Keratinocyte (primary cell): ENCODE results near the gene TTPAL. TPM values are rescaled to one million over a fixed set of nuclear protein-coding genes. Genes with fewer than 3 reads are reported as not detected.

Source experiments
- DNase-seq: peaks from one replicate; pipeline ENCODE4 v3.0.0-alpha.2; 2011; ENCODE audit warnings: low read depth, missing footprints, low spot score
- FAIRE-seq: peaks from 2 replicates; lab custom pipeline; 2011; peaks lifted over from hg19 to GRCh38; lab: Jason Lieb, UNC
- H2AFZ ChIP-seq: 2 replicates; pipeline ENCODE4 v1.6.0; 2012; ENCODE audit warnings: low read length, control low read depth, inconsistent platforms; ENCODE audit not compliant: control insufficient read depth
- H3K27ac ChIP-seq: 2 replicates; pipeline ENCODE4 v1.5.1; 2011; ENCODE audit warnings: low read length; ENCODE audit not compliant: control insufficient read depth, insufficient read depth
- H3K27me3 ChIP-seq: 3 replicates; pipeline ENCODE4 v1.6.0; 2011; ENCODE audit warnings: low read length; ENCODE audit not compliant: control insufficient read depth, insufficient read depth; ENCODE audit errors: extremely low read depth
- H3K36me3 ChIP-seq, 2 experiments: 2 replicates in 1 of 2; 3 replicates in 1 of 2; pipeline ENCODE4 v1.5.1; 2011; ENCODE audit warnings: low read length in 2 of 2, mild to moderate bottlenecking in 1 of 2; ENCODE audit not compliant: control insufficient read depth in 2 of 2, insufficient read depth in 2 of 2; ENCODE audit errors: extremely low read depth in 1 of 2
- H3K4me1 ChIP-seq: 3 replicates; pipeline ENCODE4 v1.5.1; 2011; ENCODE audit warnings: low read length; ENCODE audit not compliant: control insufficient read depth, insufficient read depth; ENCODE audit errors: extremely low read depth
- H3K4me2 ChIP-seq: 3 replicates; pipeline ENCODE4 v1.6.0; 2011; ENCODE audit warnings: low read depth, low read length; ENCODE audit not compliant: control insufficient read depth, insufficient read depth; ENCODE audit errors: extremely low read depth
- H3K4me3 ChIP-seq, 3 experiments: fragments of 200-600 bp in 1 of 3; sonication (generic) in 1 of 3; 2 replicates in 2 of 3; 3 replicates in 1 of 3; pipeline ENCODE4 v1.5.1; 2011 to 2016; ENCODE audit warnings: low read length in 3 of 3, mild to moderate bottlenecking in 3 of 3, control low read depth in 2 of 3, inconsistent platforms in 1 of 3, low read depth in 1 of 3, mixed read lengths in 1 of 3, mixed run types in 1 of 3, moderate library complexity in 1 of 3; ENCODE audit not compliant: control insufficient read depth in 2 of 3, insufficient read depth in 2 of 3; ENCODE audit errors: extremely low read depth in 1 of 3
- H3K79me2 ChIP-seq: 2 replicates; pipeline ENCODE4 v1.6.0; 2012; ENCODE audit warnings: low read length; ENCODE audit not compliant: control insufficient read depth, insufficient read depth
- H3K9ac ChIP-seq: 3 replicates; pipeline ENCODE4 v1.6.0; 2011; ENCODE audit warnings: low read length; ENCODE audit not compliant: control insufficient read depth, insufficient read depth; ENCODE audit errors: extremely low read depth
- H3K9me1 ChIP-seq: 3 replicates; pipeline ENCODE4 v1.6.0; 2011; ENCODE audit warnings: low read length; ENCODE audit not compliant: control insufficient read depth, insufficient read depth; ENCODE audit errors: extremely low read depth
- H3K9me3 ChIP-seq: 2 replicates; pipeline ENCODE4 v1.5.1; 2012; ENCODE audit warnings: low read depth, low read length; ENCODE audit not compliant: control insufficient read depth
- H4K20me1 ChIP-seq: 3 replicates; pipeline ENCODE4 v1.6.0; 2011; ENCODE audit warnings: low read length; ENCODE audit not compliant: control insufficient read depth, insufficient read depth; ENCODE audit errors: extremely low read depth
- CTCF ChIP-seq, 3 experiments: IDR thresholded peaks in 1 of 3; conservative IDR thresholded peaks in 1 of 3; optimal IDR thresholded peaks in 1 of 3; 2 replicates in 2 of 3; 3 replicates in 1 of 3; pipeline versions ENCODE3 to v1.5.1; 2011; ENCODE audit warnings: low read length in 3 of 3, mild to moderate bottlenecking in 3 of 3, moderate library complexity in 2 of 3, control low read depth in 1 of 3, inconsistent platforms in 1 of 3; ENCODE audit not compliant: insufficient read depth in 2 of 3; ENCODE audit errors: extremely low read depth in 1 of 3
- EZH2 ChIP-seq: IDR thresholded peaks from one replicate; pipeline ENCODE4 v1.6.1; 2012; ENCODE audit warnings: inconsistent platforms, mild to moderate bottlenecking, low read length, moderate library complexity
- dilution Hi-C: fragments of 300-500 bp; cut with MboI; formaldehyde crosslinking; loops from one replicate; pipeline ENCODE4 v1.7.0; 2020; ENCODE audit warnings: low sequenced_read_pairs; ENCODE audit not compliant: extremely low pct_ligation_motif_present
- polyA plus RNA-seq, 5 experiments: library from polyadenylated mRNA; depleted of rRNA in 3 of 5; stranded (reverse) in 3 of 5; stranded (forward) in 1 of 5; unstranded in 1 of 5; fragments of >200 nt; gene quantifications; 1 replicate in 1 of 5; 2 replicates in 3 of 5; 3 replicates in 1 of 5; pipeline versions ENCODE4 v1.2.1 to v1.2.3, GENCODE V29; 2011 to 2012; ENCODE audit warnings: missing spikeins in 2 of 5, low read depth in 1 of 5, low replicate concordance in 1 of 5

The TTPAL gene
- polyA plus RNA-seq, 1 donor (not counting 4 experiments of a cell fraction or from before 2014, with no cell fraction given): 20.0 TPM

- FAIRE-seq: no peak
- Histone ChIP-seq H3K9ac (no peak overlapping the region), H2AFZ (no peak overlapping the region), H3K79me2 (no peaks in the 10 kb centered on the region), H3K27me3 (no peaks in the 10 kb centered on the region), H3K9me1 (no peaks in the 10 kb centered on the region), H3K36me3 (no peaks in the 10 kb centered on the region), H3K4me1 (peaks cover 10% of the 10 kb centered on the region), H4K20me1 (no peaks in the 10 kb centered on the region), H3K27ac (no peak overlapping the region), H3K4me3 (no peak overlapping the region), H3K4me2 (no peak overlapping the region), H3K9me3 (no peaks in the 10 kb centered on the region)
- TF ChIP-seq CTCF (optimal IDR thresholded peaks at IDR 0.05 in 1 of 3, IDR thresholded peaks at IDR 0.05 in 1 of 3, conservative IDR thresholded peaks at IDR 0.05 in 1 of 3; ENCODE audit: extremely low read depth in 1 of 3, insufficient read depth in 2 of 3, low read length in 3 of 3) (no peak), EZH2 (no peak)
- no peak for DNase-seq
- dilution Hi-C loops: no loop called here
These were observed 58.3 kb downstream of the TTPAL start for GRCh38 chr20:44533928-44534327.

GRCh38 chr20:44536175-44536574, 60.5 kb downstream of the TTPAL start:
- Histone ChIP-seq H3K4me1 (peaks cover 10% of the 10 kb centered on the region), H3K4me3 (no peak overlapping the region), H3K79me2 (no peaks in the 10 kb centered on the region), H3K36me3 (no peaks in the 10 kb centered on the region), H3K9ac (no peak overlapping the region), H3K9me1 (no peaks in the 10 kb centered on the region), H2AFZ (no peak overlapping the region), H4K20me1 (no peaks in the 10 kb centered on the region), H3K27ac (no peak overlapping the region), H3K9me3 (no peaks in the 10 kb centered on the region), H3K27me3 (no peaks in the 10 kb centered on the region), H3K4me2 (no peak overlapping the region)
- dilution Hi-C loops: no loop called here
- no peak for TF ChIP-seq EZH2
- TF ChIP-seq CTCF (optimal IDR thresholded peaks at IDR 0.05 in 1 of 3, IDR thresholded peaks at IDR 0.05 in 1 of 3, conservative IDR thresholded peaks at IDR 0.05 in 1 of 3; ENCODE audit: extremely low read depth in 1 of 3, insufficient read depth in 2 of 3, low read length in 3 of 3): no peak
- no peak for DNase-seq
- FAIRE-seq: no peak
